Subcutaneous adipose tissue (tissue), 4 donors: ENCODE results near the gene C3orf52. TPM values are rescaled to one million over a fixed set of nuclear protein-coding genes. Genes with fewer than 3 reads are reported as not detected.

Experiments
- CTCF ChIP-seq: fragments of 450-650 bp; IDR thresholded peaks from one replicate; pipeline ENCODE4 v1.5.1; 2016; ENCODE audit warnings: low read depth, mild to moderate bottlenecking, control low read depth, antibody characterized with exemption, moderate library complexity
- total RNA-seq, 4 donors: library from RNA; depleted of rRNA; stranded (reverse); fragments of >200 nt; gene quantifications; one replicate each; pipeline ENCODE4 v1.1.0, GENCODE V29; 2016

The C3orf52 gene
- total RNA-seq, 4 donors from 2014 or later: 0.38 to 6.2 (median 1.1) TPM

- no peak for TF ChIP-seq CTCF
These were observed 4.0 kb downstream of the C3orf52 start for GRCh38 chr3:112089956-112090886.

GRCh38 chr3:112090887-112091586, 4.8 kb downstream of the C3orf52 start:
- TF ChIP-seq CTCF: no peak

- no peak for TF ChIP-seq CTCF
These were observed 6.4 kb downstream of the C3orf52 start for GRCh38 chr3:112092496-112093179.

GRCh38 chr3:112093180-112093522, 7.0 kb downstream of the C3orf52 start:
- TF ChIP-seq CTCF: no peak

- TF ChIP-seq CTCF: no peak
These were observed 9.5 kb downstream of the C3orf52 start for GRCh38 chr3:112095731-112096130.

- TF ChIP-seq CTCF: no peak
These were observed 10.0 kb downstream of the C3orf52 start for GRCh38 chr3:112096176-112096575.

- TF ChIP-seq CTCF: no peak
These were observed 11.2 kb downstream of the C3orf52 start for GRCh38 chr3:112097378-112097777.
